ENCODE measurements around the gene BRS3. TPM values are rescaled to one million over a fixed set of nuclear protein-coding genes. Genes with fewer than 3 reads are reported as not detected.

BRS3 gene
- total RNA-seq, 2 donors from 2014 or later = not detected

DNA sequence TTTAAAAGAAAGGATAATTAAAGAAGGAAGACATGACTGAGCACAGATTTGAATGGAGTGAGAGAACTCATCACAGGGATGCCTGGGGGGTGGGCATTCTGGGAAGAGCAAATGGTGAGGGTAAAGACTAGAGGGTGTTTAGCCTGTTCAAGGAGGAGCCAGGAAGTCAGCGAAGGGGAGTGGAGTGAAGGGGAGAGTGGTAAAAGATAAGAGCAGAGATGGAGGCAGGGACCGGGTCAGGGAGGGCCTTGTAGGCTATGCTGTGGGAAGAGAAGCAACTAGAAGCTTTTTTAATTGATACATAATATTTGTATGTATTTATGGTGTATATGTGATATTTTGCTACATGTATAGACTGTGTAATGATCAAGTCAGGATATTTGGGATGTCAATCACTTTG lies 42.0 kb downstream of the BRS3 start:
- TF ChIP-seq, protein P1, sequence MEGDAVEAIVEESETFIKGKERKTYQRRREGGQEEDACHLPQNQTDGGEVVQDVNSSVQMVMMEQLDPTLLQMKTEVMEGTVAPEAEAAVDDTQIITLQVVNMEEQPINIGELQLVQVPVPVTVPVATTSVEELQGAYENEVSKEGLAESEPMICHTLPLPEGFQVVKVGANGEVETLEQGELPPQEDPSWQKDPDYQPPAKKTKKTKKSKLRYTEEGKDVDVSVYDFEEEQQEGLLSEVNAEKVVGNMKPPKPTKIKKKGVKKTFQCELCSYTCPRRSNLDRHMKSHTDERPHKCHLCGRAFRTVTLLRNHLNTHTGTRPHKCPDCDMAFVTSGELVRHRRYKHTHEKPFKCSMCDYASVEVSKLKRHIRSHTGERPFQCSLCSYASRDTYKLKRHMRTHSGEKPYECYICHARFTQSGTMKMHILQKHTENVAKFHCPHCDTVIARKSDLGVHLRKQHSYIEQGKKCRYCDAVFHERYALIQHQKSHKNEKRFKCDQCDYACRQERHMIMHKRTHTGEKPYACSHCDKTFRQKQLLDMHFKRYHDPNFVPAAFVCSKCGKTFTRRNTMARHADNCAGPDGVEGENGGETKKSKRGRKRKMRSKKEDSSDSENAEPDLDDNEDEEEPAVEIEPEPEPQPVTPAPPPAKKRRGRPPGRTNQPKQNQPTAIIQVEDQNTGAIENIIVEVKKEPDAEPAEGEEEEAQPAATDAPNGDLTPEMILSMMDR (IDR thresholded peaks at IDR 0.05) = no peak
- Histone ChIP-seq H3K4me3 (no peak overlapping the region), H3K9me3 (no peaks in the 10 kb centered on the region), H3K27ac (no peak overlapping the region), H3K4me1 (ENCODE audit: control insufficient read depth in 1 of 2, low read depth in 2 of 2) (peaks cover 0 to 6% of the 10 kb centered on the region in 2 donors), H3K27me3 (replicated peaks; ENCODE audit: insufficient read depth) (no peaks in the 10 kb centered on the region), H3K36me3 (no peaks in the 10 kb centered on the region)
- ATAC-seq (ENCODE audit: insufficient number of reproducible peaks, low FRiP score, low read depth) (no peak), DNase-seq (ENCODE audit: low spot score) (no peak)

DNA sequence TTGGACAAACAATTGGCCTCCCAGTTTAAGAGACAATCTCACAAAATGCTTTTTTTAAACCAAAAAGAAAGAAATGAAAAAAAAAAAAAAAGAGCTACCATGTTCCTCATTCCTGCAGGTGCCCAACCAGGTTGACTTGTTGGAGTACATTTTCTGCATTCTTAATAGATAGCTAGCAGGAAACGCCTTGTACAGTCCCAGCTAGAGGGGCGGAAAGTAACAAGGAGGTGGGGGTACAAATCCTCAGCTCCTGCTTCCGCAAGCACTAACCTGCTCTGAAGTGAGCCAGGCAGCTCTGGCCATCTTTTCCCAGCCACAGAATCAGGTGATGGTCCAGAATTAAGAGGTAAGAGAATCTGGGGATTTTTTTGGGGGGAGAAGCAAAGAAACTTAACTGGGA lies 44.2 kb downstream of the BRS3 start, which contains the start of gene VGLL1:
VGLL1 (plus strand) TSS at position 265 of the 400 bp plus-strand sequence. CDS start 3,806 bp downstream, outside the sequence.
- TF ChIP-seq, protein P1 (IDR thresholded peaks at IDR 0.05) = no peak
- no peak for ATAC-seq (ENCODE audit: insufficient number of reproducible peaks, low FRiP score, low read depth)
- H3K4me3 ChIP-seq = no peak within 1 kb of the TSS
- H3K27ac ChIP-seq = no peak within 1 kb of the TSS
- no peaks in the 10 kb centered on the region for H3K27me3 ChIP-seq (replicated peaks; ENCODE audit: insufficient read depth)
- no peaks in the 10 kb centered on the region for H3K9me3 ChIP-seq
- no peak for DNase-seq (ENCODE audit: low spot score)
- no peaks in the 10 kb centered on the region for H3K36me3 ChIP-seq
- H3K4me1 ChIP-seq (ENCODE audit: control insufficient read depth in 1 of 2, low read depth in 2 of 2) = no peaks in the 10 kb centered on the region

DNA sequence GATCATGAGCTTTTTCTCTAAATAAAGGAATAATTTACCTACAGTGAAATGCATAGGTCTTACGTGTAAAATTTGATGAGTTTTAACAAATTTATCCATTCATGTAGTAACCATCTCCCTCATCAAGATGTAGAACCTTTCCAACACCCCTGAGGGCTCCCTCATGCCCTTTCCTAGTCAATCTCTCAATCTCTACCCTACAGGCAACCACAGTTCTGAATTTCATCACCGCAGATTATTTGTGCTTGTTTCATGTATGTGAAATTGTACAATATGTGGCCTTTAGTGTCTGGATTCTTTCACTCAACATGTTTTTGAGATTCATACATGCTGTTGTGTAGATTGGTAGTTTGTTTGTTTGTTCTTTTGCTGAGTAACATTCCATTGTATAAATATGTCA lies 46.4 kb downstream of the BRS3 start:
- ATAC-seq (ENCODE audit: insufficient number of reproducible peaks, low FRiP score, low read depth) = no peak
- H3K4me1 ChIP-seq (ENCODE audit: control insufficient read depth in 1 of 2, low read depth in 2 of 2) = no peaks in the 10 kb centered on the region
- no peaks in the 10 kb centered on the region for H3K9me3 ChIP-seq
- no peak for DNase-seq (ENCODE audit: low spot score)
- TF ChIP-seq, protein P1 (IDR thresholded peaks at IDR 0.05) = no peak
- no peaks in the 10 kb centered on the region for H3K36me3 ChIP-seq
- no peak overlapping the region for H3K27ac ChIP-seq
- H3K27me3 ChIP-seq (replicated peaks; ENCODE audit: insufficient read depth) = no peaks in the 10 kb centered on the region
- H3K4me3 ChIP-seq = no peak overlapping the region

DNA sequence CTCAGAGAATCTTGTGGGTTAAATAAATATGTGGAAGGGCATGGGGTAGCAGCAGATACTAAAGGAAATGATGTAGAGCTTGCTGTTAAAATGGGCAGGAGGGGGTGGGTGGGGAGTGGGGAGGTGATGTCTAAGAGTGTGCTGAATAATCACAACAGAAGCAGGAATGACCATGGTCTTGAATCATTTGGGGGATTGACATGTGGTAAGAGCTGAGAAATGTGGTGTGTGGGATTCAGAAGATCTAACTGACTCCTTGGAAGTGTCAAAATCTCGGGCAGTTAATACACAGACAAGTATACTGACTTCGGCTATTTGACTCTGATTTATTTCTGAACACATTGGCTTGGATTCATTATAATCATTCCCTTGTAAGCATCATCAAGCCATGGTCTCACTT lies 51.1 kb downstream of the BRS3 start:
- H3K4me1 ChIP-seq (ENCODE audit: control insufficient read depth in 1 of 2, low read depth in 2 of 2) = no peaks in the 10 kb centered on the region
- TF ChIP-seq, protein P1 (IDR thresholded peaks at IDR 0.05) = no peak
- no peaks in the 10 kb centered on the region for H3K9me3 ChIP-seq
- ATAC-seq (ENCODE audit: insufficient number of reproducible peaks, low FRiP score, low read depth) (no peak), DNase-seq (ENCODE audit: low spot score) (no peak)
- no peaks in the 10 kb centered on the region for H3K36me3 ChIP-seq
- H3K27ac ChIP-seq = no peak overlapping the region
- no peak overlapping the region for H3K4me3 ChIP-seq
- H3K27me3 ChIP-seq (replicated peaks; ENCODE audit: insufficient read depth) = no peaks in the 10 kb centered on the region

DNA sequence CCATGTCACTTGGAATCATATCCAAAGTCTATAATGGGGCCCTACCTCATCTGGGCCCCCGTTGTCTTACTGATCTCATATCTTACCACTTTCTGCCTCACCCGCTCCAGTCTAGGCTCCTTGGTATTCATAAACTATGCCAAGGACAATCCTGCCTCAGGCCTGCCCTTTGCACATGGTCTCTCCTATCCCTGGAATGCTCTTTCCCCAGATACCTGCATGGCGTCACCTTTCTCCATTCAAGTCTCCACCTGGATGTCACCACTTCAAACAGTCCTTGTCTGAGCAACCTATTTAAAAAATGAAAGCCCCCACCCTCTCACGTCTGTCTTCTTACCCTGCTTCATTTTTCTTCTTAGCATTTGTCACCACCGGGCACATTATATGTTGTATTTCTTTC lies 52.5 kb downstream of the BRS3 start:
- no peaks in the 10 kb centered on the region for H3K27me3 ChIP-seq (replicated peaks; ENCODE audit: insufficient read depth)
- TF ChIP-seq, protein P1 (IDR thresholded peaks at IDR 0.05) = no peak
- ATAC-seq (ENCODE audit: insufficient number of reproducible peaks, low FRiP score, low read depth) (no peak), DNase-seq (ENCODE audit: low spot score) (no peak)
- H3K4me1 ChIP-seq (ENCODE audit: control insufficient read depth in 1 of 2, low read depth in 2 of 2) = no peaks in the 10 kb centered on the region
- no peaks in the 10 kb centered on the region for H3K9me3 ChIP-seq
- no peak overlapping the region for H3K27ac ChIP-seq
- no peak overlapping the region for H3K4me3 ChIP-seq
- H3K36me3 ChIP-seq = no peaks in the 10 kb centered on the region

Measured in thoracic aorta (tissue), 2 donors.